CD4-positive, alpha-beta T cell (primary cell): Measurements from ENCODE around the gene ITGAL. TPM values are rescaled to one million over a fixed set of nuclear protein-coding genes. Genes with fewer than 3 reads are reported as not detected.

ENCODE experiments used
- ATAC-seq: fragments of 200-7000 bp; cut with Tn5 transposase; one replicate; pipeline ENCODE4 v1.10.0; 2022; ENCODE audit warnings: mild to moderate bottlenecking; ENCODE audit not compliant: poor library complexity
- CTCF ChIA-PET: fragments of 350-600 bp; sonication (Branson Sonifier 250); formaldehyde crosslinking; loops from one replicate; lab custom pipeline; 2021; ENCODE audit warnings: antibody characterized with exemption, inconsistent platforms; lab: Charles Lee
- POLR2A ChIA-PET: fragments of 350-600 bp; sonication (Branson Sonifier 250); formaldehyde crosslinking; loops from one replicate; lab custom pipeline; 2021; ENCODE audit warnings: antibody characterized with exemption, inconsistent platforms; lab: Charles Lee
- DNase-seq, 14 experiments: peaks; one replicate each; pipeline ENCODE4 v3.0.0-alpha.2; 2013 to 2020; ENCODE audit warnings: mixed read lengths in 2 of 14
- H3K27ac ChIP-seq, 2 donors: one replicate each; pipeline versions ENCODE4 v1.5.1 to v1.7.0; 2013; ENCODE audit warnings: low read length in 2 of 2, low read depth in 1 of 2, mild to moderate bottlenecking in 1 of 2
- H3K27me3 ChIP-seq, 2 experiments: 1 replicate in 1 of 2; 2 replicates in 1 of 2; pipeline versions ENCODE4 v1.6.1 to v1.7.0; 2013; ENCODE audit warnings: low read length in 2 of 2, control low read depth in 1 of 2, mild to moderate bottlenecking in 1 of 2, moderate library complexity in 1 of 2; ENCODE audit not compliant: insufficient read depth in 2 of 2, control insufficient read depth in 1 of 2
- H3K36me3 ChIP-seq: one replicate; pipeline ENCODE4 v1.6.1; 2013; ENCODE audit warnings: low read length, control low read depth; ENCODE audit not compliant: insufficient read depth
- H3K4me1 ChIP-seq: one replicate; pipeline ENCODE4 v1.6.1; 2013; ENCODE audit warnings: low read length, control low read depth; ENCODE audit not compliant: insufficient read depth
- H3K4me3 ChIP-seq: one replicate; pipeline ENCODE4 v1.5.1; 2013; ENCODE audit warnings: mild to moderate bottlenecking, low read length, moderate library complexity
- H3K9me3 ChIP-seq, 2 experiments: 1 replicate in 1 of 2; 2 replicates in 1 of 2; pipeline versions ENCODE4 v1.6.1 to v1.7.0; 2013; ENCODE audit warnings: low read length in 2 of 2, mild to moderate bottlenecking in 2 of 2, control low read depth in 1 of 2, moderate library complexity in 1 of 2; ENCODE audit not compliant: control insufficient read depth in 1 of 2, insufficient read depth in 1 of 2
- H3K27ac Mint-ChIP-seq: one replicate; pipeline ENCODE4 v1.8.0; 2020; ENCODE audit warnings: mixed read lengths
- H3K27me3 Mint-ChIP-seq: one replicate; pipeline ENCODE4 v1.8.0; 2021; ENCODE audit warnings: mixed read lengths
- H3K36me3 Mint-ChIP-seq: one replicate; pipeline ENCODE4 v1.8.0; 2021; ENCODE audit warnings: low read depth, mixed read lengths
- H3K4me1 Mint-ChIP-seq: one replicate; pipeline ENCODE4 v1.8.0; 2021; ENCODE audit warnings: low read depth, mixed read lengths
- H3K4me3 Mint-ChIP-seq: one replicate; pipeline ENCODE4 v1.8.0; 2020; ENCODE audit warnings: mild to moderate bottlenecking, mixed read lengths
- H3K9me3 Mint-ChIP-seq: one replicate; pipeline ENCODE4 v1.8.0; 2020; ENCODE audit warnings: mixed read lengths
- CTCF ChIP-seq: fragments of 200-600 bp; IDR thresholded peaks from one replicate; pipeline ENCODE4 v1.8.0; 2022; ENCODE audit warnings: antibody characterized with exemption, mild to moderate bottlenecking
- intact Hi-C, 2 experiments: fragments of 100-400 bp; cut with DNase I in 1 of 2; cut with micrococcal nuclease in 1 of 2; formaldehyde crosslinking; loops; one replicate each; pipeline versions ENCODE4 v1.15.1 to v1.9.0; 2023 to 2025; cut with DNase I, micrococcal nuclease
- total RNA-seq, 174 experiments: library from RNA in 2 of 174; stranded (reverse) in 2 of 174; gene quantifications; one replicate each; pipeline ENCODE4 v1.2.3 and lab custom pipeline; 2021 to 2026

Gene ITGAL
- total RNA-seq, 2 experiments from 2014 or later: 186 to 187 TPM

GRCh38 chr16:30490210-30490609, 17.7 kb downstream of the ITGAL start:
- peaks cover 29% of the 10 kb centered on the region for H3K4me1 Mint-ChIP-seq
- no peaks in the 10 kb centered on the region for H3K9me3 Mint-ChIP-seq
- H3K27ac Mint-ChIP-seq: no peak overlapping the region
- no peaks in the 10 kb centered on the region for H3K9me3 ChIP-seq
- no peaks in the 10 kb centered on the region for H3K27me3 ChIP-seq
- H3K36me3 Mint-ChIP-seq: peaks cover 87% of the 10 kb centered on the region
- H3K36me3 ChIP-seq: peaks cover 91% of the 10 kb centered on the region
- no peak overlapping the region for H3K27ac ChIP-seq
- H3K4me1 ChIP-seq: peaks cover 17% of the 10 kb centered on the region
- ChIA-PET POLR2A (interaction anchor here (0.6 to 2.1 kb wide), 3 partner anchors 10 to 33 kb away, joined by 3 to 7 read pairs (median 3); no protein-coding TSS in a partner anchor), CTCF (interaction anchor here (0.5 to 1.0 kb wide), 2 partner anchors 14 to 139 kb away, joined by 3 read pairs; no protein-coding TSS in a partner anchor)
- TF ChIP-seq CTCF: no peak
- ATAC-seq (no peak), DNase-seq (no peak)
- H3K27me3 Mint-ChIP-seq: no peaks in the 10 kb centered on the region
- intact Hi-C loops: loop anchor here in 1 of 2 experiments (2.0 to 5.0 kb wide), 2 partner anchors 15 to 37 kb away; partner anchors contain the start of gene ZNF768
- no peak overlapping the region for H3K4me3 Mint-ChIP-seq
- H3K4me3 ChIP-seq: no peak overlapping the region

GRCh38 chr16:30491229-30491628, 18.7 kb downstream of the ITGAL start:
- H3K4me3 ChIP-seq: no peak overlapping the region
- no peak overlapping the region for H3K4me3 Mint-ChIP-seq

GRCh38 chr16:30491744-30492308, 19.3 kb downstream of the ITGAL start:
- H3K27ac Mint-ChIP-seq: peak overlapping the region; percentile 68
- peak; percentile 62 for ATAC-seq
- Histone ChIP-seq H3K4me1 (peaks cover 27% of the 10 kb centered on the region), H3K27ac (peak overlapping the region in 1 of 2 donors; percentile 29), H3K4me3 (no peak overlapping the region), H3K27me3 (no peaks in the 10 kb centered on the region), H3K9me3 (no peaks in the 10 kb centered on the region), H3K36me3 (peaks cover 93% of the 10 kb centered on the region)
- ChIA-PET CTCF (interaction anchor here (0.8 to 2.1 kb wide), 5 partner anchors 38 to 124 kb away, joined by 3 to 8 read pairs (median 4); partner anchors contain the start of gene DCTPP1), POLR2A (interaction anchor here (0.9 to 1.4 kb wide), 4 partner anchors 18 to 43 kb away, joined by 3 to 8 read pairs (median 6); partner anchors contain the start of gene ZNF747)
- intact Hi-C loops: loop anchor here in 1 of 2 experiments (2.0 to 5.0 kb wide), 2 partner anchors 17 to 35 kb away; partner anchors contain the start of gene ZNF768
- peak in 6 of 14 experiments; percentile 28 to 65 (median 46) for DNase-seq
- H3K36me3 Mint-ChIP-seq: peaks cover 83% of the 10 kb centered on the region
- H3K27me3 Mint-ChIP-seq: no peaks in the 10 kb centered on the region
- TF ChIP-seq CTCF: no peak
- H3K4me1 Mint-ChIP-seq: peaks cover 21% of the 10 kb centered on the region
- no peak overlapping the region for H3K4me3 Mint-ChIP-seq
- no peaks in the 10 kb centered on the region for H3K9me3 Mint-ChIP-seq

More at GRCh38 chr16:30491229-30491628, 18.7 kb downstream of the ITGAL start:
- Mint-ChIP-seq H3K27ac (peak overlapping the region; percentile 68), H3K4me1 (peaks cover 26% of the 10 kb centered on the region), H3K27me3 (no peaks in the 10 kb centered on the region), H3K36me3 (peaks cover 84% of the 10 kb centered on the region), H3K9me3 (no peaks in the 10 kb centered on the region)
- Histone ChIP-seq H3K9me3 (no peaks in the 10 kb centered on the region), H3K4me1 (peaks cover 22% of the 10 kb centered on the region), H3K27me3 (no peaks in the 10 kb centered on the region), H3K36me3 (peaks cover 93% of the 10 kb centered on the region), H3K27ac (peak overlapping the region in 1 of 2 donors; percentile 29)
- no peak for ATAC-seq
- intact Hi-C loops: loop anchor here in 1 of 2 experiments (2.0 to 5.0 kb wide), 2 partner anchors 16 to 36 kb away; partner anchors contain the start of gene ZNF768
- TF ChIP-seq CTCF: no peak
- CTCF ChIA-PET: interaction anchor here (0.8 to 2.1 kb wide), 6 partner anchors 38 to 138 kb away, joined by 3 to 8 read pairs (median 4); partner anchors contain the start of gene DCTPP1
- POLR2A ChIA-PET: interaction anchor here (0.6 to 1.4 kb wide), 7 partner anchors 18 to 65 kb away, joined by 3 to 8 read pairs (median 3); partner anchors contain the start of gene ZNF747
- DNase-seq: no peak
